Activated T-cell treated with anti-CD3 and anti-CD28 coated beads, Interleukin-2, amount 50 U/mL, for 72 hours (primary cell): ENCODE data around the gene AMOTL2. TPM values are rescaled to one million over a fixed set of nuclear protein-coding genes. Genes with fewer than 3 reads are reported as not detected.

Source experiments
- total RNA-seq, 2 donors: library from RNA; stranded (reverse); gene quantifications; one replicate each; pipeline ENCODE4 v1.2.3, GENCODE V29; 2022

The AMOTL2 gene
- total RNA-seq, 2 donors from 2014 or later = 0.07 TPM; not detected in 1

Other genes with a start within 250 kb of the AMOTL2 start
- gene RYK, start 123.6 kb downstream of the AMOTL2 start, total RNA-seq = 10 to 100 TPM; 18.1 to 23.5 TPM
- gene ANAPC13, start 111.5 kb upstream of the AMOTL2 start, total RNA-seq = 10 to 100 TPM; 40.0 to 47.6 TPM
- 10 to 100 TPM; 25.1 to 33.6 TPM for gene CEP63, start 111.6 kb upstream of the AMOTL2 start, total RNA-seq